ENCODE data around the gene PCSK2.

PCSK2 gene

DNA sequence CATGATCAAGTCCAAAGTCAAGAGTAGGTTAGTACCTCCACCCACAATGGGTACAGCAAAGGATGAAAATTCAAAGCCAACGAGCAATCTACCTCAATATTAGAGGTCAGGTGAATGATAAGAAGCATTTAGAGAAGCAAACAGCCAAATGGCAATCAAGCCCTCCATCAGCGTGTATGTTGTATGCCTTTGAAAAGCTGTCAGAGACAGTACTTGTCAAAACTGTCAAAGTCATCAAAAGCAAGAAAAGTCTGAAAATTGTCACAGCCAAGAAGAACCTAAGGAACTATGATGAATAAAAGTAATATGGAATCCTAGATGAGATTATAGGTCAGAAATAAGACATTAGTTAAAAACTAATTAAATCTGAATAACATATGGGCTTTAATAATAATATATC is 99.3 kb downstream of the PCSK2 start:
- Histone ChIP-seq H3K27ac (ENCODE audit: low read depth, low read length) (no peak overlapping the region), H3K27me3 (ENCODE audit: control insufficient read depth in 1 of 2, insufficient read depth in 2 of 2, low read length in 2 of 2) (peaks cover 5 to 12% of the 10 kb centered on the region in 2 donors)

DNA sequence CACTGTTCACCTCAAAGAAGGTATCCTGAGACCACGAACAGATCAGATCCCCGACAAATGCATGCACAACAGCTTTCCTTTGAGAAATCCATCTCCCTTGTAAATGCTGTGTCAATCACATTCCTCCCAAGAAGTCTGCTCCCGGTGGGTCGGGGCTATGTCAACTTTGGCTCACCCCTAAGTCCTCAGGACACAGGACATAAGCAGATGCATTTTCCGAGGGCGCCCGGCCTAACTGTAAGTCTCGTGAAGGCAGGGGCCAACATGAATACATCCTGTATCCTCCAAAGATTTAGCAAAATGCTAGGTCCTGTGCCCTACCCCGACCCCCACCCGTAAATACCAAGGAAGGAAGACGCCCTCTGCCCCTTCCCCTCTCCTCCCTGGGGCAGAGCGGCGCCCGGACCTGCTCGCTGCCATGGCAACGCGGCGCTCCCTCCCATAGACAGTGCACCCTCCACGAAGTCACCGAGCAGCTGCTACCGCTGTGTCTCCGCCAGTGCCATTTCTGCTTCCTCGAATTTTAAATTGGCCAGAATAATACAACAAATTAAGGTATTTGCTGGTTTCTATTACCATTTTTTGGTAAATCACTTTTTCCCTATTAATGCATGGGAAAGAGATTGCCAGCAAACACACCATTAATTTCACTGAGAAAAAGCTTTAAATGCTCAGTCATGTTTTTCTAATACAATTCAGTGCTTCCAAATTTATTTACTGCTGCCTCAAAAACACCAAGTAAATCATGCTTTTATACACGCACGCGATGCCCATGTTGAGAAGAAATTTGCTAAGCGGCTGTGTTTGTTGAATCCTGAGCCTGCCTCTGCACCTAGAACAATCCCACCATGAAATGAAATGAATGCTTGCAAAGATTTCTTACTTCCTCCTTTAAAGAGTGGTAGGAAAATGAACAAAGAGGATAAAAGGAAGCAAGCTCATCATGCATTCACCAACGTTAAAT is 100.6 kb downstream of the PCSK2 start:
- Histone ChIP-seq H3K27ac (ENCODE audit: low read depth, low read length) (no peak overlapping the region), H3K9ac (ENCODE audit: low read depth in 1 of 2, low read length in 2 of 2) (no peak overlapping the region), H3K4me3 (ENCODE audit: low read depth in 1 of 2, low read length in 2 of 2) (no peak overlapping the region), H3K9me3 (ENCODE audit: control insufficient read depth in 1 of 2, low read length in 2 of 2) (no peaks in the 10 kb centered on the region), H3K27me3 (ENCODE audit: control insufficient read depth in 1 of 2, insufficient read depth in 2 of 2, low read length in 2 of 2) (peaks cover 5 to 12% of the 10 kb centered on the region in 2 donors), H3K4me1 (ENCODE audit: control insufficient read depth in 1 of 2, insufficient read depth in 2 of 2, low read length in 2 of 2) (no peaks in the 10 kb centered on the region), H3K36me3 (ENCODE audit: control insufficient read depth in 1 of 2, insufficient read depth in 2 of 2, low read length in 2 of 2) (no peaks in the 10 kb centered on the region)

More for the DNA sequence above, 99.3 kb downstream of the PCSK2 start:
- Histone ChIP-seq H3K9me3 (ENCODE audit: control insufficient read depth in 1 of 2, low read length in 2 of 2) (no peaks in the 10 kb centered on the region), H3K4me1 (ENCODE audit: control insufficient read depth in 1 of 2, insufficient read depth in 2 of 2, low read length in 2 of 2) (no peaks in the 10 kb centered on the region), H3K36me3 (ENCODE audit: control insufficient read depth in 1 of 2, insufficient read depth in 2 of 2, low read length in 2 of 2) (no peaks in the 10 kb centered on the region), H3K4me3 (ENCODE audit: low read depth in 1 of 2, low read length in 2 of 2) (no peak overlapping the region), H3K9ac (ENCODE audit: low read depth in 1 of 2, low read length in 2 of 2) (no peak overlapping the region)

DNA sequence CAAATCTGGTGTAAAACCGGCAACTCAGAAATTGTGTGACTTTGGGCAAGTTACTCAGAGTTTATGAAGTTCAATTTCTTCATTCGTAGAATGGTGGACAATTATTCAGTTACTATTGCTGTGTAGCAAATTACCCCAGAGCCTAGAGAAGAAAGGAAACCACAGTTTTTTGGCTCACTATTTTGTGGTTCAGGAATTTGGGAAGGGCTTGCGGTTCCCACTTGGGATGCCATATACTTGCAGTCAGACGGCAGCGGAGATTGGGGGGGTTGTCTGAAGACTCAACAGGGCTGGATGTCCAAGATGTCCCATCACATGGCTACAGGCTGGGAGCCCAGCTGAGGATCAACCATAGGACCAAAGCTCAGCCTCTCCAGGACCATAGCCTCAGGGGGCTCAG is 108.1 kb downstream of the PCSK2 start:
- Histone ChIP-seq H3K4me1 (ENCODE audit: control insufficient read depth in 1 of 2, insufficient read depth in 2 of 2, low read length in 2 of 2) (no peaks in the 10 kb centered on the region), H3K36me3 (ENCODE audit: control insufficient read depth in 1 of 2, insufficient read depth in 2 of 2, low read length in 2 of 2) (no peaks in the 10 kb centered on the region), H3K4me3 (ENCODE audit: low read depth in 1 of 2, low read length in 2 of 2) (no peak overlapping the region), H3K27me3 (ENCODE audit: control insufficient read depth in 1 of 2, insufficient read depth in 2 of 2, low read length in 2 of 2) (no peaks in the 10 kb centered on the region), H3K27ac (ENCODE audit: low read depth, low read length) (no peak overlapping the region), H3K9me3 (ENCODE audit: control insufficient read depth in 1 of 2, low read length in 2 of 2) (no peaks in the 10 kb centered on the region), H3K9ac (ENCODE audit: low read depth in 1 of 2, low read length in 2 of 2) (no peak overlapping the region)

DNA sequence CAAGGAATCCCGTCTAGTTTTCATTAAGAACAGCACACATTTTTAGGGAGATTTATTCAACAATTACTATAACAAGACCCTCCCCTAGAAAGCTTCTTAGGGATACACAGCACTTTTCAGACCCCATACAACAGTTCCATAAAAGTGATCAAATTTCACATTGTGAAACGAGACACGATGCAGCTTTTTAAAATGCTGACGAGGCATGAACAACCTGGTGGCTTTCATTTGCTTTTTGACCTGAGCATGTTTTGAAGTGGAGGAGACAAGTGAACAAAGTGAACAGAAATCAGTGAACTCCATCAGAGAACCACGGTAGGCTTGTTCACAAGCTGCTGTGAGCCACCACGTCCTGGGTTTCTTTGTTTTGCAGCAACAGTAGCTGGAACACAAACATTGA is 112.2 kb downstream of the PCSK2 start:
- Histone ChIP-seq H3K4me3 (ENCODE audit: low read depth in 1 of 2, low read length in 2 of 2) (no peak overlapping the region), H3K4me1 (ENCODE audit: control insufficient read depth in 1 of 2, insufficient read depth in 2 of 2, low read length in 2 of 2) (no peaks in the 10 kb centered on the region), H3K27me3 (ENCODE audit: control insufficient read depth in 1 of 2, insufficient read depth in 2 of 2, low read length in 2 of 2) (no peaks in the 10 kb centered on the region), H3K9me3 (ENCODE audit: control insufficient read depth in 1 of 2, low read length in 2 of 2) (no peaks in the 10 kb centered on the region), H3K9ac (ENCODE audit: low read depth in 1 of 2, low read length in 2 of 2) (no peak overlapping the region), H3K36me3 (ENCODE audit: control insufficient read depth in 1 of 2, insufficient read depth in 2 of 2, low read length in 2 of 2) (no peaks in the 10 kb centered on the region), H3K27ac (ENCODE audit: low read depth, low read length) (no peak overlapping the region)

DNA sequence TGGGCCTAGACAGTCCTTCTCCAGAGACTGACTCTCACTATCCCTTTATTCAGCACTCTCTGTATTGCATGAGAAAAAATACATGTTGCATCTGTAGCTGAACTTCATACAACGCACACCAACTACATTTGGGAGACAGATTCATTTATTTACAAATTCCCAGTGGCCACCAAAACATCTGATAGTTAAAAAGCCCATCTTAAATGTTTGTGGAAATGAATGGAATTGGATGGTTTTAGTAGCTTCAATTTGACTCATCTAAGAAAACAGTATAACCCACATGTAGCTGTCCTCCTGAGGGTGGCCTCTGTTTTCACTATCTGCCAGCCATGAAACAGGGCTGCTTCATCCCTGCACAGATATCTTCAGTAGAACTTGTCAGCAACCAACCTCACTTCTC is 116.3 kb downstream of the PCSK2 start:
- Histone ChIP-seq H3K4me1 (ENCODE audit: control insufficient read depth in 1 of 2, insufficient read depth in 2 of 2, low read length in 2 of 2) (no peaks in the 10 kb centered on the region), H3K36me3 (ENCODE audit: control insufficient read depth in 1 of 2, insufficient read depth in 2 of 2, low read length in 2 of 2) (no peaks in the 10 kb centered on the region), H3K4me3 (ENCODE audit: low read depth in 1 of 2, low read length in 2 of 2) (no peak overlapping the region), H3K27me3 (ENCODE audit: control insufficient read depth in 1 of 2, insufficient read depth in 2 of 2, low read length in 2 of 2) (no peaks in the 10 kb centered on the region), H3K9me3 (ENCODE audit: control insufficient read depth in 1 of 2, low read length in 2 of 2) (no peaks in the 10 kb centered on the region), H3K27ac (ENCODE audit: low read depth, low read length) (no peak overlapping the region), H3K9ac (ENCODE audit: low read depth in 1 of 2, low read length in 2 of 2) (no peak overlapping the region)

DNA sequence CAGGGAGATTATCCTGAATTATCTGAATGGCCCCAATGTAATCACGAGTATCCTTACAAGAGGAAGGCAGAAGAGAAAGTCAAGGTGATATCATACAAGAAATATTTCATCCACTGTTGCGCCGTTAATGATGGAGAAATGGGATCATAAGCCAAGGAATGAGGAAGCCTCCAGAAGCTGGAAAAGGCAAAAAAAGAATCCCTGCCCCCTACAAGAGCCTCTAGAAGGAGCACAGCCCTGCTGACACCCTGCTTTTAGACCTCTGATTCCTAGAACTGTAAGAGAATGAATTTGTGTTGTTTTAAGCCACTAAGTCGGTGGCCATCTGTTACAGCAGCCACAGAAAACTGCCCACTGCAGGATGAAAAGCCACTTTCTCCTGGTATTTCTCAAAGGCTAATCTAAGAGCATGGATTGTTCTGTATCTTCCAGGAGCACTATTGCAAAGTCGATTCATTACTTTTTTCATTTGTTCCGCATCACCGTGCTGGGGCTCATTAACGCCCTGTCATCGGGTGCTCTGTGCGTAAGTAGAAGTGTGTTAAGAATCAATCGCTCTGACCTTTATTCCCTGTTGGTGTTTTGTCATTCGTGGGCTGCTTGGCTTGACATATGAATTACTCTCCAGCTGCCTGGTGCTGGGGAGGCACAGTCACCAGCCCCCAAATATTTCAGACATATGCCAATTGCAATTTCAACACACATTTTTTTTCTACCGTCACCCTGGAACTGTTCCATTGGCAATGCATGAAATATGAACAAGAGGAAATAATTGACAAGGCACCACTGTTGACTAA is 117.0 kb downstream of the PCSK2 start:
- no peaks in the 10 kb centered on the region for H3K4me1 ChIP-seq (ENCODE audit: control insufficient read depth in 1 of 2, insufficient read depth in 2 of 2, low read length in 2 of 2)
- no peaks in the 10 kb centered on the region for H3K9me3 ChIP-seq (ENCODE audit: control insufficient read depth in 1 of 2, low read length in 2 of 2)
- H3K4me3 ChIP-seq (ENCODE audit: low read depth in 1 of 2, low read length in 2 of 2): no peak overlapping the region
- no peak overlapping the region for H3K9ac ChIP-seq (ENCODE audit: low read depth in 1 of 2, low read length in 2 of 2)
- no peaks in the 10 kb centered on the region for H3K36me3 ChIP-seq (ENCODE audit: control insufficient read depth in 1 of 2, insufficient read depth in 2 of 2, low read length in 2 of 2)
- no peaks in the 10 kb centered on the region for H3K27me3 ChIP-seq (ENCODE audit: control insufficient read depth in 1 of 2, insufficient read depth in 2 of 2, low read length in 2 of 2)
- H3K27ac ChIP-seq (ENCODE audit: low read depth, low read length): no peak overlapping the region

DNA sequence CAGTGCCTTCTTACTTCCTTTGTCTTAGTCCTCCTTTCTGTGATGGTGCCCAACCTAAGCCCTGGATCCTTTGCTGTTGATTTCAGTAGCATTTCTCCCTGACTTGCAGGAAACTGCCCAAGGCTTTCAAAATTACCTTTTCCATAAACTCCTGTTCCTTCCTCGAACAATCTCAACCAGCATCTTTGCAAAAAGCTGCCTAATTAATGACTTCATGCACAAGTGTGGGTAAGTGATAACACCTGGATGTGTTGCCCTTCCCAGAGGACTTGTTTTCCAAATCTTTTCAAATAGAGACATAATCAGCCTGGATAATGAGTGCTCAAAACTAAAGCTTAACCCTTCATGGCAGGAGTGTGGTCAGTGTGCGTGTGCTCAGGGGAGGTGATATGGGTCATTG is 118.0 kb downstream of the PCSK2 start:
- H3K27ac ChIP-seq (ENCODE audit: low read depth, low read length): no peak overlapping the region
- H3K4me1 ChIP-seq (ENCODE audit: control insufficient read depth in 1 of 2, insufficient read depth in 2 of 2, low read length in 2 of 2): no peaks in the 10 kb centered on the region
- H3K9ac ChIP-seq (ENCODE audit: low read depth in 1 of 2, low read length in 2 of 2): no peak overlapping the region
- H3K36me3 ChIP-seq (ENCODE audit: control insufficient read depth in 1 of 2, insufficient read depth in 2 of 2, low read length in 2 of 2): no peaks in the 10 kb centered on the region
- no peak overlapping the region for H3K4me3 ChIP-seq (ENCODE audit: low read depth in 1 of 2, low read length in 2 of 2)
- H3K27me3 ChIP-seq (ENCODE audit: control insufficient read depth in 1 of 2, insufficient read depth in 2 of 2, low read length in 2 of 2): no peaks in the 10 kb centered on the region
- H3K9me3 ChIP-seq (ENCODE audit: control insufficient read depth in 1 of 2, low read length in 2 of 2): no peaks in the 10 kb centered on the region

DNA sequence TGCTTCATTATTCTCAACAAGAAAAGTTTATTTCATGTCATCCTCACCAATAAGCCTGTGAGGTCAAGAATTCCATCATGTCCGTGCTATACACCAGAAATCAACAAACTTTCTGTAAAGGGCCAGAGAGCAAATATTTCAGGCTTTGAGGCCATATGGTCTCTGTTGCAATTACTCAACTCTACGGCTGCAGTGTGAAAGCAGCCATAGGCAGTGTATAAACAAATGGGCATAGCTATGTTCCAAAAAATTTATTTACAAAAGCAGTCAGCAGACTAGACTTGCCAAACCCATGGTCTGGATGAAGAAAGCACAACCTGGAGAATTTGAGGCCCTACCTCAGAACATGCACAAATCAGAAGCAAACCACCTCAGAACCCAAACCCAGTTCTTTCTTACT is 118.5 kb downstream of the PCSK2 start:
- H3K4me3 ChIP-seq (ENCODE audit: low read depth in 1 of 2, low read length in 2 of 2): no peak overlapping the region
- H3K9me3 ChIP-seq (ENCODE audit: control insufficient read depth in 1 of 2, low read length in 2 of 2): no peaks in the 10 kb centered on the region
- no peaks in the 10 kb centered on the region for H3K27me3 ChIP-seq (ENCODE audit: control insufficient read depth in 1 of 2, insufficient read depth in 2 of 2, low read length in 2 of 2)
- H3K36me3 ChIP-seq (ENCODE audit: control insufficient read depth in 1 of 2, insufficient read depth in 2 of 2, low read length in 2 of 2): no peaks in the 10 kb centered on the region
- H3K9ac ChIP-seq (ENCODE audit: low read depth in 1 of 2, low read length in 2 of 2): no peak overlapping the region
- H3K4me1 ChIP-seq (ENCODE audit: control insufficient read depth in 1 of 2, insufficient read depth in 2 of 2, low read length in 2 of 2): no peaks in the 10 kb centered on the region
- no peak overlapping the region for H3K27ac ChIP-seq (ENCODE audit: low read depth, low read length)

DNA sequence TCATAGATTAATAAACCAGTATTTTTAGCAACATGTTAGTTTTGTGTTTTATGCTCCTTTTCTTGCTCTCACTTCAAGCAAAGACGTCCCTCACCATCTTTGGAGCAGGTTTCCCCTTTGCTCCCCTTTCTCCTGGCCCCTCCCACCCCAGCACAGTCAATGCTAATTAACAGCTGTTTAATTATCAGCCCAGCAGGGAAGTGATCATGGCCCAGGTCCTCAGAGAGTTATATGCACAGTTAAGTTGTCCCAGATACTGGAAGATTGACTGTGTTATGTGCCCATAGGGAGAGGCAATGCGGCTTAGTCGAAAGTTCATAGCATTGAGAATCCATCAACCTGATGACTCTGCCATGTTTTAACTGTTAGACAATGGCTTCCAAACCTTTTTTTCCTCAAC is 123.5 kb downstream of the PCSK2 start:
- no peak overlapping the region for H3K27ac ChIP-seq (ENCODE audit: low read depth, low read length)
- H3K4me3 ChIP-seq (ENCODE audit: low read depth in 1 of 2, low read length in 2 of 2): no peak overlapping the region
- H3K9me3 ChIP-seq (ENCODE audit: control insufficient read depth in 1 of 2, low read length in 2 of 2): no peaks in the 10 kb centered on the region
- no peaks in the 10 kb centered on the region for H3K36me3 ChIP-seq (ENCODE audit: control insufficient read depth in 1 of 2, insufficient read depth in 2 of 2, low read length in 2 of 2)
- H3K27me3 ChIP-seq (ENCODE audit: control insufficient read depth in 1 of 2, insufficient read depth in 2 of 2, low read length in 2 of 2): no peaks in the 10 kb centered on the region
- H3K4me1 ChIP-seq (ENCODE audit: control insufficient read depth in 1 of 2, insufficient read depth in 2 of 2, low read length in 2 of 2): no peaks in the 10 kb centered on the region
- H3K9ac ChIP-seq (ENCODE audit: low read depth in 1 of 2, low read length in 2 of 2): no peak overlapping the region

DNA sequence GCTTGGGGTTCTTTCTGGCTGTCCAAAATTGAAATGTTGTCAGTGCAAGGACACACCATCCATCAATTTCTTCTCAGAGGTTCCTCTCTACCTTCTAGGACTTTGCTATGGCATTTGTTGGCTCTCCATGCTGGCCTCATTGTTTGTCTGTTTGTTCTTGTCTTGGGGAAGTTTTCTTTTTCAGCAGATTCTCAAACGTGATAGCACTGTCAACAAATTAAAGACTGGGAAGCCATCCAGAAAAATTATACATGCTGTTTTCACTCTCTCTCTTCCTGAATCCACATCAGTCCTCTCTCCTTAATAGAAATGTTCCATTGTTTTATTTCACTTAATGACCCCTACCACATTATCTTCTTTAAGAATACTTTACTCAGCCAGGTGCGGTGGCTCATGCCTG is 130.4 kb downstream of the PCSK2 start:
- Histone ChIP-seq H3K9me3 (ENCODE audit: control insufficient read depth in 1 of 2, low read length in 2 of 2) (no peaks in the 10 kb centered on the region), H3K9ac (ENCODE audit: low read depth in 1 of 2, low read length in 2 of 2) (no peak overlapping the region), H3K4me3 (ENCODE audit: low read depth in 1 of 2, low read length in 2 of 2) (no peak overlapping the region), H3K4me1 (ENCODE audit: control insufficient read depth in 1 of 2, insufficient read depth in 2 of 2, low read length in 2 of 2) (no peaks in the 10 kb centered on the region), H3K27me3 (ENCODE audit: control insufficient read depth in 1 of 2, insufficient read depth in 2 of 2, low read length in 2 of 2) (no peaks in the 10 kb centered on the region), H3K27ac (ENCODE audit: low read depth, low read length) (no peak overlapping the region), H3K36me3 (ENCODE audit: control insufficient read depth in 1 of 2, insufficient read depth in 2 of 2, low read length in 2 of 2) (no peaks in the 10 kb centered on the region)
